KG1 (cell line): ENCODE measurements around the gene CGRRF1.

Source experiments
- DNase-seq: peaks from one replicate; lab custom pipeline; 2025; lab: John Stamatoyannopoulos, UW

Gene CGRRF1

DNA sequence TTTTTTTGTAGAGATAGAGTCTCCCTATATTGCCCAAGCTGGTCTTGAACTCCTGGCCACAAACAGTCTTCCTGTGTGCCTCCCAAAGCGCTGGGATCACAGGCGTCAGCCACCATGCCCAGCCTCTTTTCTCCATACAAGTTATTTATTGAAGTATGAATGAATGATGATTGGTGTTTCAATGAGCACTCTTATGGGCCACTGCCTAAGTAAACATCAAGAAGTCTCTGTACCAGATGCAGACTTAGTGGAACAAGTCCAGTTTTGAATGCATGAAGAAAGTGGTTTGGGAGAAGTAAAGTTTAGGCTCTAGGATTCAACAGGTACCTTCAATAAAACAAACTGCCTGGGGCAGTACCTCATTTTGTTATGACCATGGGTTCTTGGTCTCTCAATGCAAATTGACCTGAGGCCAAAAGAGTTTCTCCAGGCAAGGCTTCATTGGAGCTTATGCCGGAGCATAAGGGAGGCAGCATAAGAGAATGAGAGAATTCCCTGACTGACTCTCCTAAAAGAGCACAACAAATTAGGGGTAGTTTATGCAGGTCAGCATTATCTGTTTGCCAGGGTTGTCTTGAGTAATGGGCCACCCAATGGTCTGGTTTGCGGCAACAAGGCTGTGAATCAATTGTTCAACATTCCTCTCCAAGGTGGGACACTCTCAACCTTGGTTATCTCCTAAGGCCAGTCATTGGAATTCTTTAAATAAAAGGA is 19.8 kb upstream of the CGRRF1 start:
- DNase-seq, result no peak

DNA sequence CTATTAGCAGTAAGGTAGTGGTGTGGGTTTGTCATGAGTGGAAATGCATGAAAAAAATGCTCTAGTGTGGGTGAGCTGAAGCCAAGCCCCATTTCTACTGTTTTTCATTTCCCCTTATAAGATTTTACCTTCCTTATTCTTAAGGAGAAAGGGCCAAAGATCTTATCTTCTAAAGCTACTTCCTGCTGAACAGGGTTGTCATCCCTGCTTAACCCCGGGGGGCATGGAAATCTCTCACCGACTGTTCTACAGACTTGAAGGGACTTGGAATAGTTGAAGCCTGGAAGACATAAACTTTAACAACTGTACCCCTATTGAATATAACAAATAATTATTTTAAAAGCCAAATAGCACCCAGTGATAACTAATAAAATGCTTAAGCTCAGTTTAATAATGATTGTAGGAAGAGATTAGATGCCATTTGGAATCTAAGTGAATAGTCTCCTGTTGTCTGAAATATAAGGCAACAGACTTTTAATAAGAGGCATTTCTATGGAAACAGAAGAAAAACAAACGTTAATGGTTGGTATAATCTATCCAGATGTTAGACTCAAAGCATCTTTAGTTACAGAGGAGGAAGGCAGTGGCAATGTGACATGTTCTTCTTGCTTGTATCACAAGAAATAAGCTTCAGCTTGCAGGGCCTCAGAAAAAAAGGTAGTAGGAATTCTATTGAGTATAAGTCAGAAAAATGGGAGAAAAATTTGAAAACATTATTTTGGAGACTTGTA is 19.1 kb upstream of the CGRRF1 start:
- DNase-seq, result no peak

- no peak for DNase-seq
Measured at GRCh38 chr14:54493293-54493692, 16.4 kb upstream of the CGRRF1 start.

- no peak for DNase-seq
Measured at GRCh38 chr14:54497224-54497623, 12.5 kb upstream of the CGRRF1 start.

DNA sequence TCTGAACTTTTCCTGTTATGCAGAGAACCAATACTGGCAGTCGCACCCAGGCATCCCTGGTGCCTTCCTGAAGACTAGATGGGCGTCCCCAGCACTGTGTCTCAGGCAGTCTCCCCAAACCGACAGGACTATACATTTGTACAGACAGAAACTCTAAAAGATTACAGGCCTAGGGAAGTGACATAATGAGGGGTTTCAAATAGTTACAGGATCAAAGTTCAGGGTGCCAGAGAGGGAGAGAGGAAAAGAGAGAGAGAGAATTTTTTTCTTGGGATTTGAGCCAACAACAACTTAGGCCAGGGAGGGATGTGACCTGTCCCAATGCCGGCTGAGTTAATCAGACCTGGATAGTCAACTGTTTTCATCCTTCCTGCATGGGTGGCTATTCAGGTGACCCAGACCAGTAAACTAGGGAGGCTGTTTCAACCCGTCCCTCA is 11.6 kb upstream of the CGRRF1 start:
- no peak for DNase-seq

GRCh38 chr14:54498579-54498978 is 11.1 kb upstream of the CGRRF1 start:
- DNase-seq, result no peak

GRCh38 chr14:54500744-54501143 is 9.0 kb upstream of the CGRRF1 start:
- no peak for DNase-seq

DNA sequence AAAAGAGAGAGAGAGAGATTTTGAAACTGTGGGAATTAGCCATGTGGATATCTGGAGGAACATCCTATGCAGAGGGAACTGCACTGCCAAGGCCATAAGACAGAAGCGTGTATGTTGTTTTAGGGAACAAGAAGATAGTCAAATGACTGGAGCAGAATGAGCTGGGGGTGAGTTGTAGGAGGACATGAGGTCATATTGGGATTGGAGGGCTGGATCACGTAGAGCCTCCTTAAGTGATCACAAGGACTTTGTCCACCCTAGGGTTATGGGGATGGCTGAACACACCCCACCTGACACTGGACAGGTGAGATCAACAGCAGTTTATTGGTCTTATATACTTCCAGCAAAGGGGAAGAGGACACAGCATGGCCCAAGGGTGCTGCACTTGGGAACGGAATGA is 8.2 kb upstream of the CGRRF1 start:
- DNase-seq, result no peak

DNA sequence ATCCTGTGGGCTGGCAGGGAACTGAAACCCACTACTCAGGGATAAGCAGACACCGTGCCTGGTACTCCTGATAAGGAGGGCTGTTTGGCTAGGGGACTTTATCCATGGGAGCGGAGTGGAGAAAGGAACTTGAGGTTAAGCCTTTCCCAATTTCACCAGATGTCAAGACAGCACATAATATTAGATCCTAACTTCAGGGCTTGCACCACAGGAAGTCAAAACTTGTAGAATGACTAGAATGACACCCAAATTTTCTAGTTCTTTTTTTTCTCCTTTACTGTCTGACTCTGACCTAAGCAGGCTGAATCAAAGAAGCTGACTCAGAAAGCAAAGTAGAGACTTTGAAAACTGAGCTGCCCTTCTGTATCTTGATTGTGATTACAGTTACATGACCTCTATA is 7.1 kb upstream of the CGRRF1 start:
- no peak for DNase-seq

- DNase-seq, result no peak
Measured at GRCh38 chr14:54503486-54503885, 6.2 kb upstream of the CGRRF1 start.

DNA sequence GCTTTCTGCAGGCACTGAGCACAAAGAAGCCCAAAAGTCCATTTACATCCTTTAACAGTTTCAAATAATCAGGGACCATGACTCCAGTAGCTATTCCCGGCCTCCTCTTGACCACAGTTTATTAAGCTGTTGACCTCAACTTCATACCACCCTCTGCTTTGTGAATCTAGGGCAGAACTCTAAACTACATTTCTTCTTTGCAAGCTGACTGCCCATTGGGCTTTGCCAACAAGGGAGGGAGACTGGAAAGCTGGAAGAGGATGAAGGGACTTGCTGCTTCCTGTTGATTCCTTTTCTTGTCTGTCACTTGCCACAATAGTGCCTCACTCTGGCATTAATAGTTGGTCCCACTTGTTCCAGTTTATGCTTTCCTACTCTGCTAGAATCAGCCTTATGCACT is 2.7 kb downstream of the CGRRF1 start:
- no peak for DNase-seq

DNA sequence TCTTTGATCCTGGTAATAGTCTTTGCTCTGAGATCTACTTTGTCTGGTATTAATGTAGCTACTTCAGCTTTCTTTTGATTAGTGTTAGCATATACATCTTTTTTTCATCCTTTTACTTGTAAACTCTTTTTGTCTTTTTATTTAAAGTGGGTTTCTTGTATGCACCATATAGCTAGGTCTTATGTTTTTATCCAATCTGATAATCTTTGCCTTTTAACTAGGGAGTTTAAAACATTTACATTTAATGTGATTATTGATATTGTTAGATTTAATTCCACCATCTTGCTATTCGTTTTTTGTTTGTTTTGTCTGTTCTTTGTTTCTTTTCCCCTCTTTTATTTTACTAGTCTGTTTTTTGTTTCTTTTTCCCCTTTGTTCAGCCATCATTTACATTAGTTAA is 6.0 kb downstream of the CGRRF1 start:
- DNase-seq, result no peak

DNA sequence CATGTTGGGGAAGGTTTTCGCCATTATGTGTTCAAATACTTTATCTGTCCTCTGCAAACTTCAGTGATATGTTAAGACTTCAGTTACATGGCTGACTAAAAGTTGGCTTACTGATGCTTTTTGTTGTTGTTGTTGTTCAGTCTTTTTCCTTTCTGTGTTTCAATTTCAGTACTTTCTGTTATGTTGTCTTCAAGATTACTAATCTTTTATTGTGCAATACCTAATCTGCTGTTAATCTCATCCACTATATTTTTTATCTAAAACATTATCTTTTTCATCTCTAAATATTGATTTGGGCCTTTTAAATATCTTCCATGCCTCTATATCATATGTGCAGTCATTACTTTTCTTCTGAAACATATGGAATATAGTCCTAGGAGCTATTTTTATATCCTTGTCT is 7.0 kb downstream of the CGRRF1 start:
- no peak for DNase-seq

GRCh38 chr14:54524410-54524809 is 14.7 kb downstream of the CGRRF1 start:
- no peak for DNase-seq

DNA sequence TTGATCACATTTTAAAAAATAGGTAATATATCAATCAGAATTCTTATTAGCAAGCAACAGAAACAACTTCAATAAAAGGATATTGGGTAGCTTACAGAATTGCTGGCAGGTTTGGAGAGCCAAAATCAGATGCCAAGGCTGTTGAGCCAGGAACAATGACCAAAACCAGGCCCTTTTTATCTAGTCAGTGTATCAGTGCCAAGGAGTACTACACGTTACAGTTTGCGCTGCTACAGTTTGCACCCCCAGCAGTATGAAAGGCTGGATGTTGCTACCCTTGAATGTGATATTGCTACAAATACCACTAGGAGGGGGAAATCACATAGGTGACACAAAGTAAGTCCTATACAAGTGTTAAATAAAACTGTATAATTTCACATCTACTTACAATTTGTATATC is 19.3 kb downstream of the CGRRF1 start:
- DNase-seq, result no peak

DNA sequence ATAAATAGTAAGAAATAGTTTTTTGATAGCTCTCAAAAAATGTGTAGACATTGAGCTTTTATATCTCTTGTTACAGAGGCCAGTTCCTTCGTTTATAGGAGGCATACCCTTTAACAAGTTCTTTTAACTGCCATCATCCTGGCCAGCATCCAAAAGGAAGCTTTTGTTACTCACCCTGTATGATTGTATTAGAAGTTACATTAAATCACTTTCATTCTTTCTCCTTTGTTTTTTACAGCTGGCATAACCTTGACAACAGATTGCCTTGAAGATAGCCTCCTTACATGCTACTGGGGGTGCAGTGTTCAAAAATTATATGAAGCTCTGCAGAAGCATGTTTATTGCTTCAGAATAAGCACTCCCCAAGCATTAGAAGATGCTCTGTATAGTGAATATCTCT is 20.1 kb downstream of the CGRRF1 start:
- DNase-seq, result no peak

- no peak for DNase-seq
Measured at GRCh38 chr14:54532111-54533012, 22.7 kb downstream of the CGRRF1 start.

DNA sequence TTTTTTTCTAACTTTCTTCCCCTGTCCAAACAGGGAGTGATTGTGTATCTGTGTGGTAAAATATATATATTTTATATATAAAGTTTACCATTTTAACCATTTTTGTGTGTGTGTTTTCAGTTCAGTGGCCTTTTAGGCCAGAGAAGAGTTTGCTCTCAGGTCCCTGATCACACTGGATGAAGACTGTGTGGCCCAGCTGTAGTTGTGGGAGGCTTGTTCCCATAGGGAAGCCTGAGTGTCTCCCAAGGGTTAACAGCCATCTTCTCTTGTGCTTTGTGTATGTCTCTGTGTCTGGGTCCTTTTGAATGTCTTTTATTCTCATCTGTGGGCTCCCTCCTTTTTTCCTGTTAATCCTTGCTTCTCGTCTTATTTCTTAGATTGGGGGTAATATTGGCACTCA is 23.4 kb downstream of the CGRRF1 start:
- no peak for DNase-seq

DNA sequence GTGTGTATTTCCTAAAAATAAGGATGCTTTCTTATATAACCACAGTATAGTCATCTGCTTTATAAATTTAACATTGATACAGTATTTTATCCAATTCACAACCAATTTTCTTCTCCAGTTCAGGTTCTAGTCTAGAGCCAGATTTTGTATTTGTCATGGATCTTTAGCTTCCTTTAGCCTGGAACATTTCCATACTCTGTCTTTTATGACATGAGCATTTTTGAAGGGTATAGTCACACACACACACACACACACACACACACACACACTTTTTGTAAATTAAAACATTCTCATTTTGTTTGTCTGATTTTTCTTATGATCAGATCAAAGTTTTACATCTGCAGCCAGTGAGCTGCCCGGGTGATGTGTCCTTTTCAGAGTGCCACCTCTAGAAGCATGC is 25.4 kb downstream of the CGRRF1 start:
- no peak for DNase-seq

- DNase-seq, result no peak
Measured at GRCh38 chr14:54535646-54536045, 25.9 kb downstream of the CGRRF1 start.

DNA sequence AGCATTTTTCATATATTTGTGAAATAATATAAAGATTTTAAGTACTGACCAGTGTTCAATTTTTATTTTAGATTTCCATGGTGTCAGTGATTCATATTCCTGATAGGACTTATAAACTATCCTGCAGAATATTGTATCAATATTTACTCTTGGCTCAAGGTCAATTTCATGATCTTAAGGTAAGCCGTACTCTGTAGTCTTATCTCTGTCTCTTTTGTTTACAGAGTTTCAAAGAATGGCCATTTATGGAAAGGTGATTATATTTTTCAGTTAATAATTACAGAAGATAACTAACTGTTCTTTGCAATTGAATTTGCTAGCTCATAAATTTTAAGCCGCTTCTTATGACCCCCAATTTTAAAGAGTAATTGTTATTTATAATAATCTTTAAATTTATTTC is 27.9 kb downstream of the CGRRF1 start:
- DNase-seq, result no peak

- no peak for DNase-seq
Measured at GRCh38 chr14:54538055-54538454, 28.3 kb downstream of the CGRRF1 start.

- no peak for DNase-seq
Measured at GRCh38 chr14:54547583-54547982, 37.9 kb downstream of the CGRRF1 start.
